Measurements from ENCODE around the gene STARD13.

- TF ChIP-seq POLR2A (IDR thresholded peaks at IDR 0.05) (no peak), CTCF (IDR thresholded peaks at IDR 0.05) (no peak), POLR2AphosphoS5 (IDR thresholded peaks at IDR 0.05) (no peak)
These were observed 101.5 kb downstream of the STARD13 start for GRCh38 chr13:33184112-33184490.

All from stomach (tissue), 4 donors.